HG03108 (cell line): ENCODE data around the gene GRIK2.

Experiments used
- ATAC-seq: cut with Tn5 transposase; IDR thresholded peaks from one replicate; pipeline ENCODE4 v1.9.1; 2021; ENCODE audit warnings: moderate library complexity; ENCODE audit not compliant: unreplicated experiment

GRIK2 gene

GRCh38 chr6:101454106-101454676 is 60.7 kb downstream of the GRIK2 start:
- ATAC-seq: no peak

- no peak for ATAC-seq
Observed at GRCh38 chr6:101458336-101458735, 64.8 kb downstream of the GRIK2 start.

GRCh38 chr6:101458826-101459225 is 65.3 kb downstream of the GRIK2 start:
- no peak for ATAC-seq

- no peak for ATAC-seq
Observed at GRCh38 chr6:101462576-101462975, 69.1 kb downstream of the GRIK2 start.

GRCh38 chr6:101465863-101466262 is 72.4 kb downstream of the GRIK2 start:
- ATAC-seq: no peak

GRCh38 chr6:101477436-101477835 is 83.9 kb downstream of the GRIK2 start:
- ATAC-seq: no peak

GRCh38 chr6:101478891-101479290 is 85.4 kb downstream of the GRIK2 start:
- ATAC-seq: no peak

- ATAC-seq: no peak
Observed at GRCh38 chr6:101482606-101483005, 89.1 kb downstream of the GRIK2 start.

GRCh38 chr6:101484781-101485180 is 91.3 kb downstream of the GRIK2 start:
- ATAC-seq: no peak

- no peak for ATAC-seq
Observed at GRCh38 chr6:101486124-101486523, 92.6 kb downstream of the GRIK2 start.

- ATAC-seq: no peak
Observed at GRCh38 chr6:101486726-101487125, 93.2 kb downstream of the GRIK2 start.

GRCh38 chr6:101489456-101489855 is 95.9 kb downstream of the GRIK2 start:
- no peak for ATAC-seq

GRCh38 chr6:101490857-101491256 is 97.3 kb downstream of the GRIK2 start:
- no peak for ATAC-seq

- no peak for ATAC-seq
Observed at GRCh38 chr6:101502818-101503217, 109.3 kb downstream of the GRIK2 start.

- ATAC-seq: no peak
Observed at GRCh38 chr6:101509536-101509935, 116.0 kb downstream of the GRIK2 start.

GRCh38 chr6:101513181-101513580 is 119.7 kb downstream of the GRIK2 start:
- ATAC-seq: no peak

- ATAC-seq: no peak
Observed at GRCh38 chr6:101516578-101516977, 123.1 kb downstream of the GRIK2 start.

GRCh38 chr6:101517632-101518031 is 124.1 kb downstream of the GRIK2 start:
- no peak for ATAC-seq

- no peak for ATAC-seq
Observed at GRCh38 chr6:101522254-101522653, 128.7 kb downstream of the GRIK2 start.

- no peak for ATAC-seq
Observed at GRCh38 chr6:101527467-101527866, 134.0 kb downstream of the GRIK2 start.

- no peak for ATAC-seq
Observed at GRCh38 chr6:101528801-101529200, 135.3 kb downstream of the GRIK2 start.

- ATAC-seq: no peak
Observed at GRCh38 chr6:101531538-101531937, 138.0 kb downstream of the GRIK2 start.

GRCh38 chr6:101534386-101534785 is 140.9 kb downstream of the GRIK2 start:
- no peak for ATAC-seq
